T-helper 17 cell (primary cell): ENCODE results near the gene PRSS36. TPM values are rescaled to one million over a fixed set of nuclear protein-coding genes. Genes with fewer than 3 reads are reported as not detected.
"Not testable (repeated sequence)": the region's sequence is repeated elsewhere in the genome, so short reads cannot be mapped to it uniquely, and the experiment has no call there.

Experiments used
- ATAC-seq: fragments of 150-1000 bp; cut with Tn5 transposase; 2 replicates; pipeline ENCODE4 v1.10.0; 2021; ENCODE audit warnings: mild to moderate bottlenecking, moderate library complexity
- DNase-seq, 3 donors: peaks; one replicate each; pipeline versions ENCODE4 v3.0.0 to v3.0.0-alpha.2; 2020 to 2021
- H3K9me3 ChIP-seq: one replicate; pipeline ENCODE4 v1.7.0; 2013; ENCODE audit warnings: low read length, mild to moderate bottlenecking; ENCODE audit not compliant: control insufficient read depth, poor library complexity, severe bottlenecking
- H3K27ac Mint-ChIP-seq: one replicate; pipeline ENCODE4 v1.8.0; 2022; ENCODE audit warnings: mild to moderate bottlenecking, moderate library complexity, mixed read lengths
- H3K27me3 Mint-ChIP-seq: one replicate; pipeline ENCODE4 v1.8.0; 2022; ENCODE audit warnings: mixed read lengths
- H3K36me3 Mint-ChIP-seq: one replicate; pipeline ENCODE4 v1.8.0; 2022; ENCODE audit warnings: low read depth, mixed read lengths
- H3K4me1 Mint-ChIP-seq: one replicate; pipeline ENCODE4 v1.8.0; 2022; ENCODE audit warnings: mild to moderate bottlenecking, mixed read lengths
- H3K4me3 Mint-ChIP-seq: one replicate; pipeline ENCODE4 v1.8.0; 2022; ENCODE audit warnings: mild to moderate bottlenecking, moderate library complexity, mixed read lengths
- total RNA-seq, 4 donors: library from RNA in 2 of 4; stranded (reverse) in 2 of 4; gene quantifications; one replicate each; pipeline ENCODE4 v1.2.3 and lab custom pipeline; 2022 to 2026

The PRSS36 gene
- total RNA-seq, 2 donors from 2014 or later, result 0.10 to 0.47 TPM

- Mint-ChIP-seq H3K27ac (no peak overlapping the region), H3K4me3 (no peak overlapping the region), H3K4me1 (peaks cover 16% of the 10 kb centered on the region)
Observed at GRCh38 chr16:31106509-31107464, 43.1 kb downstream of the PRSS36 start.

DNA sequence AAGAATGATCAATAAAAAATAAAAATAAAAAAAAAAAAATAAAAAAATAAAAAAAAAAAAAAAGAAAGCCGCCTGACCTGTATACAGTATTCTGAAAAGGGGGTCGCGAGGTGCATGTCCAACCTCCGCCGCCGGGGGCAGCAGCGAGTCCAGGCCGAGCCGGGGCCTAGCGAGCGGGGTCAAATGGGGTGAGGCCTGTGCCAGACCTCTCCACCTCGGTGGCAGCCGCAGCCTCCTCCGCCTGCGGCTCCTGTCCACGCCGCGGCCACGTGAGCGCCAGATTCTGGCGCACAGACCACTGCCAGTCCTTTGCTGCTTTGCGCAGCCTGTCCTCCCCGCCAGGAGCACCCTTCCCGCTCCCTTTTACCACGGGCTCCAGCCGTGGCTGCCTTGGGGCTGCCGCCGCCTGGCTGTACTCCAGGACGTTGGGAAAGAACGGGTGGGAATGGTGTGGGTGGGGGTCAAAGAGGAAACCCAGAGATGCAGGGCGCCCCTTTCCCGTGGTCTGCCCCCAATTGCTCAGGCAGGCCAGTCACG lies 44.1 kb downstream of the PRSS36 start:
- Mint-ChIP-seq H3K4me3 (peak overlapping the region; percentile 7), H3K36me3 (peaks cover 2% of the 10 kb centered on the region), H3K4me1 (peaks cover 16% of the 10 kb centered on the region), H3K27me3 (no peaks in the 10 kb centered on the region), H3K27ac (no peak overlapping the region)
- H3K9me3 ChIP-seq, result no peaks in the 10 kb centered on the region
- DNase-seq, result peak; percentile 65 to 72 (median 68)
- ATAC-seq, result peak; percentile 84

More at GRCh38 chr16:31106509-31107464, 43.1 kb downstream of the PRSS36 start:
- H3K27me3 Mint-ChIP-seq, result no peaks in the 10 kb centered on the region
- DNase-seq, result no peak
- no peaks in the 10 kb centered on the region for H3K9me3 ChIP-seq
- H3K36me3 Mint-ChIP-seq, result peaks cover 2% of the 10 kb centered on the region
- ATAC-seq, result no peak

DNA sequence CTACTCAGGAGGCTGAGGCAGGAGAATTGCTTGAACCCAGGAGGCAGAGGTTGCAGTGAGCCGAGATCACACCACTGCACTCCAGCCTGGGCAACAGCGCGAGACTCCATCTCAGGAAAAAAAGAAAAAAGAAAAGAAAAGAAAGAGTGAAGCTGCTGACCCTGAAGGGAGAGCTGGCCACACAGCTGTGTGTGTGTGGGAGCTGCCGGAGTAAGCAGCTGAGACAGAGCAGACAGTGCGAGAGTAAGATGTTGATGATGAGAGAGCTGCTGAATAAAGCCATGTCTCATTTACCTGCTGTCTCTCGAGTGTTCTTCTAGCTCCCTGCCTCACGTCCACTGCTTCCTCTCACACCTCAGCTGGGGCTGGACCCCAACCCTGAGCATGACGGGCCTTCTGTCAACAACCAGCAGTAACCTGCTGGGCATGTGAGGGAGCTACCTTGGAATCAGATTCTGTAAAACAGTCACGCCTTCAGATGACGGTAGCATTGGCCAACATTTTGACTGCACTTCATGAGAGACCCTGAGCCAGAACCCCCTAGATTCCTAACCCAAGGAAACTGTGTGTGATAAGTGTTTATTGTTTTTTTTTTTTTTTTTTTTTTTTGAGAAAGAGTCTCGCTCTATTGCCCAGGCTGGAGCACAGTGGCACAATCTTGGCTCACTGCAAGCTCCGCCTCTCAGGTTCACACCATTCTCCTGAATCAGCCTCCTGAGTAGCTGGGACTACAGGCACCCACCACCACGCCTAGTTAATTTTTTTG lies 48.8 kb downstream of the PRSS36 start:
- H3K4me3 Mint-ChIP-seq, ATAC-seq, H3K27ac Mint-ChIP-seq, DNase-seq, H3K9me3 ChIP-seq, H3K4me1 Mint-ChIP-seq, H3K36me3 Mint-ChIP-seq, H3K27me3 Mint-ChIP-seq: not testable (repeated sequence)

DNA sequence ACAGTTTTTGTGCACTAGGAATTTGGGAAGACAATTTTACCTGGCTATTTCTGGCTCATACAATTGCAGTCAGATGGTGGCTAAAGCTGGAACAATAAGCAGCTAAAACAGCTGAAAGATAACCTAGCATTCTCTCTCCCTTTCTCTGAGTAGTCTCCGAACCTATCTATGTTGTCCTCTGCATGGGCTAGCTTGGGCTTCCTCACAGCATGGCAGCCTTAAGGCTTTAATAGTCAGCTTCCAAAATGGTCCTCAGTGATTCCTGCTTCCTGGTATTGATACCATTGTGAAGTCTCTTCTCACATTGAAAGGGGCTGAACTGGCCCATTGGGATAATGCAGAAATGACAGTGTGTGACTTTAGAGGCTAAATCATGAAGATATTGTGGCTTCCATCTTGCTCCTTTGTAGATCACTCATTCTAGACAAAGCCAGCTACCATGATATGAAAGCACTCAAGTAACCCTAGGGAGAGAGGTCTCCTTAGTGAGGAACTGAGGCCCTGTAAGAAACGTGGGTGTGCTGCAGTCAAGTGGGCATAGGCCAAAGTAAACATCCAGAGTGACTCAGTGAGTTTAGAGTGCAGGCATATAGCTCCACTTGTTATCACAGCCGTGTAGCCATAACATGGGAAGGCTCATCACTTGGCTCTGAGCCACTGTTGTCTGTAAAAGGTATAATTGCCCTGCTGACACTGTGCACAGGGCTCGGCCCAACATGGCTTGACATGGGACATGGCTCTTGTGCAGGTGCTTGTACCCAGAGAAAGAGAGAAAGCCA lies 49.8 kb downstream of the PRSS36 start:
- Mint-ChIP-seq H3K27ac (no peak overlapping the region), H3K27me3 (no peaks in the 10 kb centered on the region), H3K4me1 (peaks cover 10% of the 10 kb centered on the region), H3K4me3 (no peak overlapping the region), H3K36me3 (no peaks in the 10 kb centered on the region)
- no peaks in the 10 kb centered on the region for H3K9me3 ChIP-seq
- ATAC-seq (no peak), DNase-seq (no peak)

DNA sequence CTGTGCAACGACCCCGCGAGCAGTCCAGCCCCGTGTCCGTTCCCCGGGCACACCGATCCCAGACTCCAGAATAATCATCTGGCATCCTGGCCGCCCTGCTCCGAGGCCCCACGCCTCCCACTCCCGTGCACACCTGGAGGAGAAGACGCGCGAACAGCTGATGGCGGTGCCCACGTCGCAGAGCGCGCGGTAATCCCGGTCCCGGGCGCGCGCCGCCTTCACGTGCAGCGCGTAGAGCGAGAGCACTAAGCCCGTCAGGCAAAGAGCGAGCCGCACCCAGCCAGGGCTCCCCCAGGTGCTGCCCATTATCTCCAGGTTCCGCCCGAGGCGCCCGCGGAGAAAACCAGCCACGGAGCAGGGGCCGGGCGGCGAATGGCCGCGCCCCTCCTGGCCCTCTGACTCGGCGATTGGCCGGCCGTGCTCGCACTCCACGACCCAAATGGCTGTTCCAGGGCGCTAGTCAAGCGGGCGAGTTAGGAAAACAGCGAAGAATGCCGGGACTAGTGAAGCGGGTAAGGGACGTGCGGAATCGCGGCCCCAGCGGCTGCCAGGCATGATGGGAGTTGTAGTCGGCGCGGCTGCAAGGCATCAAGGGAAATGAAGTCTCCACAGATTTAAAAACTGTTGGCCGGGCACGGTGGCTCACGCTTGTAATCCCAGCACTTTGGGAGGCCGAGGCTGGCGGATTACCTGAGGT lies 55.3 kb downstream of the PRSS36 start, which contains the start of gene VKORC1:
TSS of gene VKORC1 (minus strand) at position 374 of the 697 bp plus-strand sequence. CDS start at position 306, 68 bp downstream.
- no peaks in the 10 kb centered on the region for H3K9me3 ChIP-seq
- ATAC-seq, result peak; percentile 92
- Mint-ChIP-seq H3K4me3 (peak within 1 kb of the TSS; percentile 95), H3K36me3 (no peaks in the 10 kb centered on the region), H3K27me3 (no peaks in the 10 kb centered on the region), H3K4me1 (peaks cover 21% of the 10 kb centered on the region), H3K27ac (peak within 1 kb of the TSS; percentile 98)
- peak; percentile 69 to 80 (median 73) for DNase-seq

GRCh38 chr16:31094088-31094423 lies 55.8 kb downstream of the PRSS36 start:
- DNase-seq, result no peak
- Mint-ChIP-seq H3K27ac (peak overlapping the region; percentile 98), H3K36me3 (no peaks in the 10 kb centered on the region), H3K27me3 (no peaks in the 10 kb centered on the region), H3K4me3 (peak overlapping the region; percentile 95), H3K4me1 (peaks cover 21% of the 10 kb centered on the region)
- H3K9me3 ChIP-seq, result no peaks in the 10 kb centered on the region
- no peak for ATAC-seq

DNA sequence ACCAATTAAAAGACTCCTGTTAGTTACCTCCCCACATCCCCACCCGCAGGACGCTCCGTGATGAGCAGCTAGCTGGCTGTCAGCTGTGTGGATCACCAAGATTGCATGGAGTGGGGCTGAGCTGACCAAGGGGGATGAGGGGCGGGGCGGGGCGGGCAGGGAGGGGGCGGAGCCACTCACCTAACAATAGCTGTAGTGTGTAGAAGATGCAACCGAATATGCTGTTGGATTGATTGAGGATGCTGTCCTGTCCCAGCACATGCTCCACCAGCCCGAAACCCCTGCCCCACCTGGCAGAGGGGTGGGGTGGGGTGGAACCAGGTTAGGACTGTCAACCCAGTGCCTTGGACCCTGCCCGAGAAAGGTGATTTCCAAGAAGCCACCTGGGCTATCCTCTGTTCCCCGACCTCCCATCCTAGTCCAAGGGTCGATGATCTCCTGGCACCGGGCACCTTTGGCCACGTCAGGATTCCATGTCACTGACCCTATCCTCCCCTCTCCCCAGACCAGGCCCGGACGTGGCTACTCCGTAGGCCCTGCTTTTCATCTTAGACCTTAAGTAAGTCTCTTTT lies 56.6 kb downstream of the PRSS36 start:
- peak overlapping the region; percentile 98 for H3K27ac Mint-ChIP-seq
- H3K4me1 Mint-ChIP-seq, result peaks cover 21% of the 10 kb centered on the region
- DNase-seq, result no peak
- no peaks in the 10 kb centered on the region for H3K9me3 ChIP-seq
- H3K27me3 Mint-ChIP-seq, result no peaks in the 10 kb centered on the region
- H3K4me3 Mint-ChIP-seq, result peak overlapping the region; percentile 95
- H3K36me3 Mint-ChIP-seq, result no peaks in the 10 kb centered on the region
- no peak for ATAC-seq

DNA sequence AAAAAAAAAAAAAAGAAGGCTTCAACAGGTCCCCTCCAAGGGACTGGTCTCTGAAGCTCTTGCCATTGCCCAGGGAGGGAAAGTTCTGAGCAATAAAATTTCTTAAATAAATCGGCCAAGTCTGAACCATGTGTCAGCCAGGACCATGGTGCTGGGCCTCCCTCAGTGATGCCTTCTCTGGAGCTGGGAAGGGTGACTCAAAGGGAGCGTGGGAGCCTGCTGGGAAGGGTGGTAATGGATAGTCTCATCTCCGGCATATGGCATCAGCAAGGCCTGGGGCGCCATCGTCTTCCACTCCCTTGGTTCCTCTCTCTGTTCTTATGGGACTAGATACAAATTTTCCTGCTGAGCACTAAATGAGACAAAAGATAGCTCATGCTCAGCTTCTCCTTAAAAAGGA lies 57.5 kb downstream of the PRSS36 start:
- H3K27ac Mint-ChIP-seq, result no peak overlapping the region
- no peaks in the 10 kb centered on the region for H3K36me3 Mint-ChIP-seq
- peak overlapping the region; percentile 95 for H3K4me3 Mint-ChIP-seq
- DNase-seq (no peak), ATAC-seq (no peak)
- H3K27me3 Mint-ChIP-seq, result no peaks in the 10 kb centered on the region
- H3K9me3 ChIP-seq, result no peaks in the 10 kb centered on the region
- H3K4me1 Mint-ChIP-seq, result peaks cover 21% of the 10 kb centered on the region

DNA sequence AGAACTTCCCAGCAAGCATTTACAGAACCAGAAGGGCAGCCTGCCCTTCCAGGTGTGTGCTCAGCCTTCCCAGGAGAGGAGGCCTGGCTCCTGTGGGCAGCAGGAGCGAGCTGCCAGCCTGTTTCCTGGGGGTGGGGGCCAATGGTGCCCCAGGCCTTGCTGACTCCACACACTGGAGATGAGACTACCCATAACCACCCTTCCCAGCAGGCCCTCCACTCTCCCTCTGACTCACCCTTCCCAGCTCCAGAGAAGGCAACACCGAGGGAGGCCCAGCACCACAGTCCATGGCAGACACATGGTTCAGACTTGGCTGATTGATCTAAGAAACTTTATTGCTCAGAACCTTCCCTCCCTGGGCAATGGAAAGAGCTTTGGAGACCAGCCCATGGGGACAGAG lies 59.3 kb downstream of the PRSS36 start:
- peaks cover 2% of the 10 kb centered on the region for H3K36me3 Mint-ChIP-seq
- H3K4me3 Mint-ChIP-seq, result no peak overlapping the region
- no peaks in the 10 kb centered on the region for H3K27me3 Mint-ChIP-seq
- no peak overlapping the region for H3K27ac Mint-ChIP-seq
- ATAC-seq (no peak), DNase-seq (no peak)
- peaks cover 14% of the 10 kb centered on the region for H3K4me1 Mint-ChIP-seq
- H3K9me3 ChIP-seq, result no peaks in the 10 kb centered on the region

GRCh38 chr16:31089199-31089598 lies 60.7 kb downstream of the PRSS36 start:
- Mint-ChIP-seq H3K27ac (peak overlapping the region; percentile 68), H3K27me3 (no peaks in the 10 kb centered on the region), H3K4me3 (no peak overlapping the region), H3K36me3 (peaks cover 2% of the 10 kb centered on the region), H3K4me1 (peaks cover 8% of the 10 kb centered on the region)
- H3K9me3 ChIP-seq, result no peaks in the 10 kb centered on the region
- ATAC-seq (no peak), DNase-seq (no peak)
